Hindlimb muscle (tissue), 1 donor: Measurements from ENCODE around the gene ZBTB25. TPM values are rescaled to one million over a fixed set of nuclear protein-coding genes. Genes with fewer than 3 reads are reported as not detected.
A peak's percentile ranks its signal among the peaks of the same experiment; 100 is the strongest.

Experiments
- DNase-seq: peaks from one replicate; pipeline ENCODE4 v3.0.0-alpha.2; 2013
- polyA plus RNA-seq: library from polyadenylated mRNA; unstranded; fragments of 120-200 nt; gene quantifications from one replicate; pipeline ENCODE4 v1.2.1, GENCODE V29; 2013; ENCODE audit not compliant: insufficient read length

ZBTB25 gene
- polyA plus RNA-seq, 1 donor, result 7.8 TPM

DNA sequence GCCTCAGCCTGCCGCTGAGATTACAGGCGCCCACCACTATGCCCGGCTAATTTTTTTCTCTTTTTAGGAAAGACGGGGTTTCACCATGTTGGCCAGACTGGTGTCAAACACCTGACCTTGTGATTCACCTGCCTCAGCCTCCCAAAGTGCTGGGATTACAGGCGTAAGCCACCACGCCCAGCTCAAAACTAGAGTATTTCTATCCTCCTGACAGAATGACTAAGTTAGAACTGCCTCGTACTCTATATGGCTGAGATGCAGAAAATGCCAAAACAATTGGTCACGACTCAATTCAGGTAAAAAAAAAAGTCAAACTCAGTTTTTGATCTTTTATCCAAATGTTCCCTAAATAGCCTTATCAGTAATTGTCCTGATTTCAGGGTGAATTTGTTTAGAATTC, 27.2 kb downstream of the ZBTB25 start:
- no peak for DNase-seq

DNA sequence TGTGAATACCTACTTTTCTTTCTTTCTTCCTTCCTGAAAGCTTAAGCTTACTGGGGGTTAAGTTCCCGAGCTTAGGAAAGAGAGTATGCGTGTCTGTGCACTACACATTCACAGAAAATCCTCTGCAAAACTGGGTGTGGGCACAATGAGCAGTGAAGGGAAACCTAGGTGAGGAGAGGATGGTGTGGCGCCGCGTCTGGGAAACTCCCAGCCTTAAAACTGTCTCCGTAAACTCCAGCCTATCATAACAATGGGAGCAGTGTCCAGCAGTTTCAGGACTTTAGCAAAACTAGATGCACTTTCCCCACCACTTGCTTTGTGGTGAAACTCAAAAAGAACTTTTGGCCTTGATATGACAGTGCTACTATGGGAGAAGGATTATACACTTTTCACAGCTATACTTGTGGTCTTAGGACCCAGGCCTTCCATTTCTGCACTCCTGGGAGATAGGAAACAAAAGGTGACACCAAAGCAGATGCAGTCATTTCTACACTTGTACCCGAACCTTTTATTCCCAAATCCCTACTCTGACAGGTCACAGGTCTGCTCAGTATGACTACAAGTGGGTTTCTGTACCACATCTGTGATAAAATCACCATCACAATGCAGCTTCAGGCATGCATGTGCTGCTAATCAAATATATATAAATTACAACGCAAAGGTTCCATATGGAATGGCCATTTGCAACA, 27.9 kb downstream of the ZBTB25 start:
- DNase-seq, result no peak

- DNase-seq, result no peak
Observed at GRCh38 chr14:64474698-64475097, 28.9 kb downstream of the ZBTB25 start.

DNA sequence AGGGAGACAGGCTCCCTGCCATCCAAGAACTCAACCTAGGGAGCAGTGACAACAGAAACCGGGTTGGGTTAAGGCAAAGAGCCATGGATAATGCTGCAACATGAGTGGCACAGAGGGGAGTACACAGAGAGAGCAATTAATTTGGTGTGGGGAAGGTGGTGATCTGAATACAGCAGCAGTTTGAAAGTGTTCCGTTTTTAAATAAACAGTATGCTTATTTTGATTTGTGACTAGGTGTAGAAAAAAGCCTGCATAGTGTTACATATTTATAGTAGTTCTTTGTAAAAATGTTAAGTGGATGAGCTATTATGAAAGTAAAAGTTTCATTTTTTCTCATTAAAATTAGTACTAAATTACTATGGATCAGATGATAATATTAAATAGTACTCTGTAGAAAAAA, 29.6 kb downstream of the ZBTB25 start:
- no peak for DNase-seq

DNA sequence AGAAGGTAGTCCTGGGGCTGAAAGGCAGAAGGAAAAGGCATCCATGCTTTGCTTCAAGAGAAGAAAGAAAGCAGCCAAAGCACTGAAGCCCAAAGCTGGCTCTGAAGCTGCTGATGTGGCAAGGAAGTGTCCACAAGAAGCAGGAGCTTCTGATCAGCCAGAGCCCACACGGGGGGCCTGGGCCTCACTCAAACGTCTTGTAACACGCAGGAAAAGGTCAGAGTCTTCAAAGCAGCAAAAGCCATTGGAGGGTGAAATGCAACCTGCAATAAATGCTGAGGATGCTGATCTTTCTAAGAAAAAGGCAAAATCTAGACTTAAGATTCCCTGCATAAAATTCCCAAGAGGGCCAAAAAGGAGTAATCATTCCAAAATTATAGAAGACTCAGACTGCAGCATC, 35.2 kb downstream of the ZBTB25 start:
- DNase-seq, result no peak

- no peak for DNase-seq
Observed at GRCh38 chr14:64467566-64467965, 36.1 kb downstream of the ZBTB25 start.

DNA sequence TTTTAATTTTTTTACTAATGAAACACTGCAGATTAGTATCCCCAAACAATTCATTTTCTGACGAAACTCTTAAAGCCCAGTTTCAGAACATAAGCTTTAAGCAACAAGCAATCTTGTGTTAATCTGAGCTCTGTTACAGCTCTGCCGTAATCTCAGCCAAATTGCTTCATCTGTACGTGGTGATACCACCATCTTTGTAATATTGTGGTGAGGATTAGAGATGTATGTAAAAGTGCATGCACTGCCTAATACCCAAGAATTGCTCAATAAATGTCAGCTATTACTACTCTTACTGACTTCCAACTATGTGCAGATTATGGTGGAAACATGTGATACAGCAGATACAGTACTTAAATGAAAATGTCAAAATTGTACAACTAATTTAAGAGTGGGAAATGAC, 36.5 kb downstream of the ZBTB25 start:
- no peak for DNase-seq

DNA sequence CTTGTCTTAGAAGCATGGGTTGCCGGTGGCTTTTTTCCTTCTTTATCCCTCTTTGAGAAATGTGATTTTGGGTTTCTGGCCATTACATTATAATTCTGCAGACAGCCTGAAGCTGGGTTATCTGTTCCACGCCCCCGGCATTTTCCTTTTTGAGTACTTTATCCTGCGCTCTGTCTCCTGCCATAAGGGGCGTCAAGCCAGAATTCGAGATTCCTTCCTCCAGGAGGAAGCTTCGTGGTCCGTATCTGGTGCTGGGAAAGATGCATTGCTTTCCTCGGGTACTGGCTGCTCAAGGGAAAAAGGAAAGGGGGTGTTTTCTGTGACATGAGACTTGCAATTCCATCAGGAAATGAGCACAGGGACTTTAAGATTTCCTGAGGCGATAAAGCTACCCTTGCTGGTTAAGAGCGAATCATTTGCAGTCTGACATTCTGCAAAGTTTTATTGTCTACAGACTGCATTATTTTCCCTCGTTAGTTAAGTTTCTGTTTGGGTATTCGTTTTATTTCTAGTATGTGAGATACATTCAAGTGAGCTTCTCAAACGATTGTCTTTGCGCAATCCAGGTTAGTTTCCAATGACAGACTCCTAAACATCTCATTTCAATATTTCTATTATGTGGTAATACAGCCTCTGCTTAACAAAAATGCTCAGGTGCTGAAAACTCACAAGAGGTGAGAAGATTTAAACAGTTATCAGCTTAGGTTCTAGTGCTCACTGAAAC, 37.6 kb downstream of the ZBTB25 start:
- DNase-seq, result peak; percentile 46

DNA sequence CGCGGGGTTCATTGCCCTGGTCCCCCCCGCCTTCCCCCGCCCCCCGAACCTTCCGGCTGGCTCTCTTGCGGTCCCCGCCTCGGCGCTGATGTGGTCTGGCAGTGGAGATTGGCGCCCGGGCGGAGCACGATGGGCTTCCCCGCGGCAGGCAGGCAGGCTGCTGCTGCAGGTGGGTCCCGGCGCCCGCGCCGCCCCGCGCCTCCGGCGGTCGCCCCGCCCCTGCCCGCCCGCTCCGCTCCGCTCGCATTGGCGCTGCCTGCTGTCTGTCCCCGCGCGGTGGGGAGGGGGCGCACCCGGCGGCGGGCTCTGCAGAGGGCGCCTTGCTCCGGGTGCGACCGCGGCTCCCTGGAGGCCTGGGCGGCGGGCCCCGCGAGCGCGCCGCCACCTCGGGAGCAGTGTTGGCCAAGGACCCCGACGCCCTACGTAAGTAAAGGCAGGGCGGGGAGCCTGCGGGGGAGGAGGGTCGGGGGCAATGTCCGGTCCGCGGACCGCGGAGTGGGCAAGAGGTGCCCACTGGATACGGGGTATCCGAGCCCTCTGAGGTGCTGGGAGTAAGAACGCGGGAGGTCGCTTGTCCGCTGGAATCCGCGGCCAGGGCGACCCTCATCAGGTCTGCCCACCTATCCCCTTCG, 38.3 kb downstream of the ZBTB25 start, which contains the start of gene AKAP5:
AKAP5 (plus strand) TSS at position 309 of the 632 bp plus-strand sequence. CDS start 2,896 bp downstream, outside the sequence.
- DNase-seq, result peak; percentile 69

DNA sequence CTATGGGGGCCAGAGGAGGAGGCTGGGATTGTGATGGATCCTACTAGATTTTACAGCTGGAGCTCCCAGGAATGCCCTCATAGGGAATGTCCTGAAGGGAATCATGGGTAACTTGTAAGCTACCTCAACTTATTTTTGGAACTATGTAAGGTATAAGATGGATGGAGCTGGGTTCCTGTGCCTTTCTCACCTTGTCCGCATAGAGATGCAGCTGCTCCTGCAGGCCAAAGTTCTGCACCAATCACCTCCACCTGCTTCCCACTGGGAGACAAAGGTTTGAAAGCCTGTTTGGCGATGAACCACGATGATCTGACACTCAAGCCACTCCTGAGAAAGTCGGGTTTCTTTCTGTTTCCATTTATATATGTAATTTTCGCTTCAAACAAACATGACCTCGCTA, 39.0 kb downstream of the ZBTB25 start:
- DNase-seq, result no peak

- DNase-seq, result no peak
Observed at GRCh38 chr14:64463873-64464272, 39.8 kb downstream of the ZBTB25 start.

DNA sequence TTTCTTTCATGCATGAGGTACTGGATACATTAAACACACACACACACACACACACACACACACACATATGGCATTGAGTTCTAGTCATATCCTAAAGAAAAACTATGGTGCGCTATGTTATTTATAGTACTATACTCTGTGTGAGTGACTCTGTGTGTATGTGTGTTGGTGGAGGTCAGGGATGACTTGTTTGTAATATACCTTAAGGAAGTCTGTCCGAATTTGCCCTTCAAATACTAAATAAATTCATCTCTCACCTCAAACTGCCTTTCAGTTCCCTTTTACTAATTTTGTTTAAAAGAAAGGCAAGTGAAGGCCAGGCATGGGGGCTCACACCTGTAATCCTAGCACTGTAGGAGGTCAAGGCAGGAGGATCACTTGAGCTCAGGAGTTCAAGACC, 40.4 kb downstream of the ZBTB25 start:
- DNase-seq, result no peak

GRCh38 chr14:64461221-64461620, 42.4 kb downstream of the ZBTB25 start:
- no peak for DNase-seq

- no peak for DNase-seq
Observed at GRCh38 chr14:64459405-64460136, 44.1 kb downstream of the ZBTB25 start.

GRCh38 chr14:64454671-64455070, 49.0 kb downstream of the ZBTB25 start:
- no peak for DNase-seq

- DNase-seq, result no peak
Observed at GRCh38 chr14:64450255-64450654, 53.4 kb downstream of the ZBTB25 start.

DNA sequence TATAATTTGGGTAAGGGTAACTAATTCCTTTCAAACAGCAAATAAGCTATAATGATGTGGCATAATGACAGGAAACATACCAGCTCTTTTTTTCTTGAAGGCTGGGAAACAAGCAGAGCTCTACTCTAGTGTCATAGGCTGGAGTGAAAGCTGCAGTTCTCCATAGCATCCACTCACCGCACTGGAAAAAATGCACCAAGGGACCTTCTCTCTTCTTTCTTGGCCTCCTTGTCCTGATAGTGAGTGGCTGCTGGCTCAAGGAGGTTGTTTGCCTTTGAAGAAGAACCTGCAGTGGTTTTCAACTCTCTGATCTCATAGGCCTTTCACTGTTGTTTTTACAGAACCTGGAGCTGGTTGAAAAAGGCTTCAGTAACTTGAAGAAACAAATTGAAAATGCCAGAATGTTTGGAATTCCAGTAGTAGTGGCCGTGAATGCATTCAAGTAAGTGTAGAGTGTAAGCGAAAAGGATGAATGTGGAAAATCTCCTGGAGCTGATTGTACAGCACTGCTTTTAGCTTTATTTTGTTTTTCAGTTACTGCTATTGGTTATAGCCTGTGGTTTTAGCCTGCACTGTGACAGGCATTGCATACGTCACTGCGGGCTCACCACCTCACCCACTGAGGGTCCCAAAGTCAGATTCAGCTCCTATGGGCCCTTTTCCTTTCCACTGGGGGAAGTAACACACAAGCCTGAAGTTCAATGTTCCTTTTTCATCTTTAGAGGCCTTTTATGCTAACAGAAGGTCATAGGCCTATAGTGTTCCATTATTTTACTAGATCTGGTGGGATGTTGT, 55.6 kb downstream of the ZBTB25 start:
- no peak for DNase-seq

DNA sequence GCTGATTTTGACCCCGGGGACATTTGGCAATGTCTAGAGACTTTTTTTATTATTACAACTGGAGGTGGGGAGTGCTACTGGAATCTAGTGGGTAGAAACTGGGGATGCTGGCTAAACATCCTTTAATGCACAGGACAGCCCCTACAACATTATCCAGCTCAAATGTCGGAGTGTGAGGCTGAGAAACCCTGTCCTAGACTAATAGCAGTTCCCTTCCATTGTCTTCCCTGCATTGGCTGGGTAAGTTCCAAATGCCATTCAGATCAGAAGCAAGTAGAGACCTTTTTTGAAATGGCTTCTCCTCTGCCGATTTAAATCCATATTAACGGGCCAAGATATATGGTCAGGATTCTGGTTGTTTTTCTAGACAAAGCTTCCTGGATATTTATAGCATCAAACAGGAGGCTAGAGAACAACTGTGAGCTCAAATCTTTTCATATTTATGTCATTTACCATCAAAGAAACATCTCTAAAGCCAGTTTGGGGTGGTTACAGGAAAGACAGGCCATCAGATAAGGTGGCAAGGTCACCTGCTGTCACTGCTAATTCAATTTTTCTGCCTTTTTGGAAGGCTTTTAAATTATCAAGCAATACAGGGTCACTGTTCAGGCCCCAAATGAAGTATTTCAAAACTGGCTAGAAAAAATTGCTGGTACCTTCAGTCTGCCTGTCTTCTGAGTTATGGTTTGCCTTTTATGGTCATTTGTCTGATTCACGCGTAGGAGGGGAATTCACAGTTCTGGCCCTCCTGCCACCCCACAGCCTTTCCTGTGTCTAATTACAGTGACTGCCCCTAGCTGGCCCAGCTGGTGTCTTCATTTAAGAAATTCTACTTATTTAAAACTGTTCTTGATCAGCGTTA, 58.4 kb downstream of the ZBTB25 start:
- no peak for DNase-seq

- DNase-seq, result no peak
Observed at GRCh38 chr14:64444140-64444539, 59.5 kb downstream of the ZBTB25 start.

DNA sequence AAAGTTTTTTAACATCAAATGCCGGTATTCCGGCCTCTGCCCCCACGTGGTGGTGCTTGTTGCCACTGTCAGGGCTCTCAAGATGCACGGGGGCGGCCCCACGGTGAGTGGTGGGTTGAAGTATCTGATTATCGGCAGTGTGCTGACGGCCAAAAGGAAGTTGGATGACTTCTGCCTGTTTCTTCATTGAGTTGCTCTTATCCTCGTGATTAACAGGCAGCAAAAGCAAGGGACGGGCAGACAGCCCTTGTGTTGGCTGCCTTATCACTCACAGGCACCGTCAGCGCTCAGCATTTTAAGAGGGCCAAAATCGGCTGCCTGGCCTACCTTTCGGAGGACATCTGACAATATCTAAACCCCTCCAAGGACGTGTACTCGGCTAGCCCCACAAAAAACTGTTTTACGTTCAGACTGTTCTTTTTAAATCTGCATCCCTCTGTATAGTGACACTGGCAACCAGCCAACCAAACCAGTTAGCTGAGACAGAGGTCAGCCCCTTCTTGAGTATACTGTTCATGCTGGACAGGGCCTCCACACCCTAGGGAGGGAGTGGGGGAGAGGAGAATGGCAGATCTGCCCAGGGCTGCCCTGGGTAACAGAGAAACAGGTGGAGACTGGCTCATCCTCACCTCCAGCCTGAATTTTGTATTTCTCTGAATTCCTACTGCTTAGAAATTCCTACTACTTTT, 61.2 kb downstream of the ZBTB25 start:
- no peak for DNase-seq

GRCh38 chr14:64440494-64440893, 63.1 kb downstream of the ZBTB25 start:
- DNase-seq, result no peak
